GM21529 (cell line): ENCODE measurements around the gene ZNF212.

Experiments
- ATAC-seq: cut with Tn5 transposase; IDR thresholded peaks from one replicate; pipeline ENCODE4 v1.9.1; 2021; ENCODE audit not compliant: unreplicated experiment

Gene ZNF212

DNA sequence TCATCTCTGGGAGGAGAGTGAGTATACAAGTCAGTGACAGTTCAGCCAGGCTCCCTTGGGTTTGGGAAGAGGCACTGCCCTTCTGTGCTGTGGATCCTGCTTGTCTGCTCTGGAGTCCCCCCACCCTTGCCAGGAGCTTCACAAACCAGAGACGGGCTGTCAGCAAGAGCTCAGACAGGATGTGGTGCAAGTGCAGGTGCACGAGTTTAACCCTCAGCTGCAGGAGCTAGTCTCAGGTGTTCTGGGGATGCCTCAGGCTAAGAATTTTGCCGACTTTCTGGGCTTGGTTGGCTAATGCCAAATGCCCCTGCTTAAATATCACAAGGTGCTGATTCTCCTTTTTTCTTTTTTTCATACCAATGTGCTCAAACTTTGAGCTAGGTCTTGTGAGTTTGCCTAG is 44.9 kb downstream of the ZNF212 start:
- no peak for ATAC-seq

DNA sequence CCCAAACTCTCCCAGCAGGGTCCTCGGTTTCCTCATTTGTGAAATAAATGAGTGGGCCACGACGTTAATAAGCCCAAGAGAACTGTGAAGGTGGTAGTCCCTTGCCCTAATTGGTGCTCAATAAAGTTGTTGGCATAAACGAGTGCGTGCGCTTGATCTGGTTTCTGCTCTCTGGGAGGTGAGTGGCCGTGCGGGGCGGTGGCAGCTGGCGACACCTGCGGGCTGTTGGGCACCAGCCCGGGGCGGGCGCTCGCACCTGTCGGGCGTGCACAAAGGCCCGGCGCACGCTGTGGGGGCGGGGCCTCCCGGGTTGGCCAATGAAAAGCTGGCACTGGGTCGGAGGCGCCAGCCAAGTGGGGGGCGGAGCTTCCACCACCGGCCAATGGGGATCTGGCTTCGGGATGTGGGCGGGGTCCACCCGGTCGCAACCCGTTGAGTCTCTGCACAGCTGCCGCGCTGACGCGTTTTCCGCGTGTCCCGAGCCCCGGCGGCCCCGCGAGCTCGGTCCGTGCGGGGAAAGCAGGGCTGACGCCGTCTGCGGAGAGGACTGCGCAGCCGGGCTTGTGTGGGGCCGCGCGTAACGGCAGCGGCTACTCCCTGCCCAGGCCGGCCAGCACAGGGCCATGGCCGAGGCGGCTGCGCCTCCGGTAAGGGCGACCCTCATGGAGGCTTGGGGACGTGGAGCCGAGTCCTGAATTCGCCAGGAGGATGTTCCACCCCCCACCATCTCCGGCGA is 45.6 kb downstream of the ZNF212 start:
- peak; percentile 99 for ATAC-seq

GRCh38 chr7:149285603-149286002 is 46.2 kb downstream of the ZNF212 start:
- ATAC-seq, result no peak

GRCh38 chr7:149286811-149287400 is 47.5 kb downstream of the ZNF212 start:
- ATAC-seq, result no peak

GRCh38 chr7:149287622-149288021 is 48.2 kb downstream of the ZNF212 start:
- no peak for ATAC-seq

DNA sequence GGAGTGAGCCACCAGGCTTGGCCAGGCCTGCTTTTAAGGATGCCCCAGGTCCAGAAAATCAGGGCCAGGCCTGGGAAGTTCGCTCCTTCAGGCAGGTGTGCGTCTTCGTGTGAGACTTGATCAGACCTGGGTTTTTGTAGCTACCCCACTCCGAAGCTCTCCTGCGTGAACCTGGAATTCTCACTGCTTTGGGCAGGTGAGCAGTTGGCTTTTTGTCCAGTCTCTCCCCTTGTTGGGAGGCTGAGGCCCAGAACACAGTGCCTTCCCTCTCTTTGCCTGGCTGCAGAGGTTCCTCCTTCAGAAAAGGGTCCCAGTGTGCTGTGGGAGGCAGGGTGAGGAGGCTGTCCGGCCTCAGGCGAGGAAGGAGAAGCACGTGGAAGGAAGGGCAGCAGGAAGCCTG is 49.8 kb downstream of the ZNF212 start:
- ATAC-seq, result no peak

DNA sequence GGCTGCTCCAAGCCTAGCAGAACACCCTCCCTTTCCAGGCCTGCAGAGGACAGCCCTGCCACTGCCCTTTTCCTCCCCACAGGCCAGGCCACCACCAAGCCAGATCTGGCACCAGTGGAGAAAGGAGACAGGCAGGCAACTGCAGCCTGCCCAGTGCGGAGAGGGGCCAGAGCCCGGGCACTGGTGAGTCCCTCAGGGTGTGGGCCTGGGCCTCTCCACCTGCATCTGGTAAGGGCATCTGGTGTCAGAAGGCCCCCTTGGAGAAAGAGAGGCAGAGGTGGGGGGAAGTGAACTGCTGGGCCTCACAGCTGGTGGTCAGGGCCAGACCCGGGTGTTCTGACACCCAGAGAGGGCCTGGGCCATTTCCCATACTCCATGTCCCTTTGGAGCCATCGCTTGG is 50.4 kb downstream of the ZNF212 start:
- ATAC-seq, result no peak

GRCh38 chr7:149291036-149291780 is 51.8 kb downstream of the ZNF212 start:
- ATAC-seq, result no peak

- no peak for ATAC-seq
Measured at GRCh38 chr7:149291781-149292461, 52.5 kb downstream of the ZNF212 start.

- ATAC-seq, result no peak
Measured at GRCh38 chr7:149292462-149292823, 53.0 kb downstream of the ZNF212 start.

DNA sequence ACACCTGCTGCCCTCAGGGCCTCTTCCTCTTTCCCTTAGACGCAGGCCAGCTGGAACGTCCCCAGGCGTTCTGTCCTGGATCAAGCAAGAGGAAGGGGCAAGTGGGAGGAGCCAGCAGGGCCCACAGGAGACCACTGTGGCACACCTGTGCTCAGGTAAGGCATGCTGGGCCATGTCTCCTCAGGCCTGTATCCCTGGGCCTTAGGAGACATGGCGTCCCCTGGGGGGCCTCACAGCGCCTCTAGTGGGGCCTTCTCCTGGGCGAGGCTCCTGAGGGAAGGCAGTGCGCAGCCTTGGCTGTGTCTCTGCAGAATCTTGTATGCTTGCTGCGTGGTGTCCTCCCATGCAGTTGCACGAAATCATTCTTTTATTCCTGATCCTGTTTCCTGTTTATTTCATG is 53.9 kb downstream of the ZNF212 start:
- ATAC-seq, result no peak

- ATAC-seq, result no peak
Measured at GRCh38 chr7:149293946-149294633, 54.6 kb downstream of the ZNF212 start.

GRCh38 chr7:149294634-149295480 is 55.4 kb downstream of the ZNF212 start:
- no peak for ATAC-seq

DNA sequence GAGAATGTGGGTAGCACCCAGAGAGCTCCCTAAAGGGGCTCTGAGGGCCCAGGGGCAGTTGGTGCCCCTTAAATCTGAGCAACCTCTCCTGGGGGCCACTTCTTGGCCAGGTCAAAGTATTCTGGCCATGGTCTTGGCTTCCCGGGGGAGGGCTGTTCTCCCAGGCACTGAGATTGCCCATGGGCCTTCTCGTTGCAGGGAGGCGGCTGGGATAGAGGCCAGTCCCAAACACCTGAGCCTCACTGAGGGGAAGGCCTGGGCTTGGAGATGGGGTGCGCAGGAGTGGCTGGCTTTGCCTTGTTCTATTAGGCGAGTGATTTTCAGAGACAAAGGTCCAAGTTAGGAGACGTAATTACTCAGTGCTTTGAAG is 56.0 kb downstream of the ZNF212 start:
- ATAC-seq, result no peak

DNA sequence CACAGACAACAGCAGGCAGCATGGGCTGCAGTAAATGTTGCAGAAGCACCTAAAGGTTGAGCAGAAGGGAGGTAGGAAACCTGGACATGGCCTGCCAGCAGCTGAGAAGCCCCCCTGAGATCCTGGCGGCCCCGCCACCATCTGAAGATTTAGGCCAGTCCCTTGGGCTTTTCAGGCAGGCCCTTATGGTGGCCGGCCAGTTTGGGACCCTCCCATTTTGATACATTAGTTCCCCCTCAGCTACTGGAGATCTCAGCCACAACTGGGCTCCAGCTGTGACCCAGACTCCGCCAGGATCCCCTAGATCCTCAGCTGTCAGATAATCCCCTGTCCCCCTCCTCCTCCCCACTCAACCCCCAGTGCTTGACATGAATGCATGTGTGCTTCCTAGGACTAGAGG is 56.9 kb downstream of the ZNF212 start:
- no peak for ATAC-seq

DNA sequence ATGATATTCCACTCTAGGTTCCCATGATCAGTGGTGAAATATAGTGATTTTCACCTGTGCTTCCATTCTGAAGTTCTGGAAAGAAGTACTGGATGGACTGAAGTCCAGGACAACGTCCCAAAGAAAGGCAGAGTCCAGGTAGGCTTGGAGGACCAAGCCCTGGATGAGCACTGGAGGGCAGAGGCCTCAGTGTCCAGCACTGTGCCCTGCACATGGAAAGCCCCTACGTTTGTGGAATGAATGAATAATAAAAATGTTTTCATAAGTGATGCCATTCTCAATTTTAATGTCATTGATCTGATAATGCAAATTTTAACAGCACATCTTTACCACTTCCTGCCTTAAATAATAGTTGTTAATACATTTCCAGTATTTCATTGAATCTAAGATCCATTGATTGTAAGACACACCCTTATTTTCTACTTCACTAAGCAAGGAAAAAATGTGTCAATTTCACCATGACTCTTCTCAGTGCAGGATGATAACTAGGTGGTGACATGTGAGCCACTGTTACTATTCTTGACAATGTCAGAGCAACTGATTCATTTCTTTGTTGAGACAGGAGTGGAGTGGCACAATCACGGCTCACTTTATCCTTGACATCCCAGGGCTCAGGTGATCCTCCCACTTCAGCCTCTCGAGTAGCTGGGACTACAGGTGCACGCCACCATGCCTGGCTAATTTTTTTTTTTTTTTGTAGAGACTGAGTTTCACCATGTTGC is 57.7 kb downstream of the ZNF212 start:
- no peak for ATAC-seq

DNA sequence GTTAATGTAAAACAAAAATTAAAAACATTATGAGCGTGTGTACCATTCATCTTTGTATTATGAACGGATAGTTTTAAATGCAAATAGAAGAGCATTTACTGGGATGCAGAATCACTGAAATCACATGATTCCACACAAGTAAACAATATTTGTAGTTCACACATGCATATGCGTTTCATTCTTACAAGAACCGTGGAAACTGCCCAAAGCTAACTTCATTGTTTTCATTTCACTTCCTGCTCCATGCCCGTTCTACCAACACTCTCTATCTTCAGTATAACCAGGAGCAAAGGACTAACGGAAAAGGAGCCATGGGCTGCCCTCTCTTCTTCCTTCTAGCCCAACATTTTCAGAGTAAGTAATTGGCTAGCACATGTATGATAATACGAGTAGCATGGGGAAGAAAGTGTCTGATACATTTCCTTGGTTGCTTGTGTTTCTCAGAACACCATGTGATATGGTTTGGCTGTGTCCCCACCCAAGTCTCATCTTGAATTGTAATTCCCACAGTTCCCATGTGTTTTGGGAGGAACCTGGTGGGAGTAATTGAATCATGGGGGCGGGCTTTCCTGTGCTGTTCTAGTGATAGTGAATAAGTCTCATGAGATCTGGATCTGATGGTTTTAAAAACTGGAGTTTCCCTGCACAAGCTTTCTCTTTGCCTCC is 61.3 kb downstream of the ZNF212 start:
- no peak for ATAC-seq

DNA sequence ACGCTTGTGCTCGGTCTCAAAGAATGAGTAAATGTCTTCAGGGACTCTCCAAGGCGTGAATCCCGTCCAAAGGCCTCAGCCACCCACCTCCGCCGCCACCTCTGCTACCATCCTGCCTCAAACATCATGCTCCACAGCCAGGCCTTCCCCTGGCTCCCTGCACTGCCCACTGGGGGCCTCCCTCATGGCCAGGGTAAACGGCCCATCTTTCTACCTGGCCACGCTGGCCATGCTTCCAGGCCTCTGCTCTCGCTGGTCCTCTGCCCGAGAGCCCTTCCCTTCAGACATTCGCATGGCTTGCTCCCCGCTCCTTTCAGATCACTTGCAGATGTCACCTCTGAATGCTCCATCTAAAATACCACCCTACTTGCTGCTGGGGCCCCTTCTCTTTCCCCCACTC is 62.8 kb downstream of the ZNF212 start:
- no peak for ATAC-seq

- no peak for ATAC-seq
Measured at GRCh38 chr7:149302865-149303264, 63.4 kb downstream of the ZNF212 start.
